GM12873 (cell line): ENCODE data around the gene SATB2.

Experiments
- CTCF ChIP-seq: IDR thresholded peaks from 2 replicates; pipeline ENCODE4 v1.5.1; 2012; ENCODE audit warnings: low read depth, mild to moderate bottlenecking, moderate library complexity, low read length, control low read depth; ENCODE audit not compliant: insufficient read depth; ENCODE audit errors: missing control alignments

The SATB2 gene

GRCh38 chr2:199279146-199279545, 178.6 kb downstream of the SATB2 start:
- no peak for TF ChIP-seq CTCF

GRCh38 chr2:199278099-199278498, 179.6 kb downstream of the SATB2 start:
- TF ChIP-seq CTCF: no peak

- no peak for TF ChIP-seq CTCF
These were observed 184.7 kb downstream of the SATB2 start for GRCh38 chr2:199273042-199273511.

- no peak for TF ChIP-seq CTCF
These were observed 195.8 kb downstream of the SATB2 start for GRCh38 chr2:199261936-199262335.

GRCh38 chr2:199261239-199261638, 196.5 kb downstream of the SATB2 start:
- TF ChIP-seq CTCF: no peak

- TF ChIP-seq CTCF: no peak
These were observed 198.1 kb downstream of the SATB2 start for GRCh38 chr2:199259671-199260070.

- peak; percentile 15 for TF ChIP-seq CTCF
These were observed 199.4 kb downstream of the SATB2 start for GRCh38 chr2:199258291-199258690.
